Right ventricle myocardium inferior (tissue), 1 donor: ENCODE results near the gene TMEM37. TPM values are rescaled to one million over a fixed set of nuclear protein-coding genes. Genes with fewer than 3 reads are reported as not detected.
A peak's percentile ranks its signal among the peaks of the same experiment; 100 is the strongest.

Experiments used
- ATAC-seq: fragments of 200-7000 bp; cut with Tn5 transposase; one replicate; pipeline ENCODE4 v1.9.1; 2020; ENCODE audit warnings: mild to moderate bottlenecking, moderate library complexity
- DNase-seq: peaks from one replicate; pipeline ENCODE4 v3.0.0; 2021; ENCODE audit errors: missing footprints
- intact Hi-C: fragments of 100-400 bp; cut with DNase I; formaldehyde crosslinking; loops from one replicate; pipeline ENCODE4 v1.11.0; 2022
- total RNA-seq: library from RNA; stranded (reverse); fragmentation: NEBNext Ultra II Directional; extraction: Animal tissue kit (Norgen Biotek cat#: 25700); gene quantifications from one replicate; pipeline ENCODE4 v1.2.1, GENCODE V29; 2021
- donor health status: DM: no; HTN: yes; CAD: no; lungs with severe emphysema.

Gene TMEM37
- total RNA-seq, 1 donor from 2014 or later = 4.5 TPM

GRCh38 chr2:119483896-119484718 is 52.5 kb downstream of the TMEM37 start:
- no peak for ATAC-seq
- intact Hi-C loops = no loop called here
- DNase-seq = no peak

DNA sequence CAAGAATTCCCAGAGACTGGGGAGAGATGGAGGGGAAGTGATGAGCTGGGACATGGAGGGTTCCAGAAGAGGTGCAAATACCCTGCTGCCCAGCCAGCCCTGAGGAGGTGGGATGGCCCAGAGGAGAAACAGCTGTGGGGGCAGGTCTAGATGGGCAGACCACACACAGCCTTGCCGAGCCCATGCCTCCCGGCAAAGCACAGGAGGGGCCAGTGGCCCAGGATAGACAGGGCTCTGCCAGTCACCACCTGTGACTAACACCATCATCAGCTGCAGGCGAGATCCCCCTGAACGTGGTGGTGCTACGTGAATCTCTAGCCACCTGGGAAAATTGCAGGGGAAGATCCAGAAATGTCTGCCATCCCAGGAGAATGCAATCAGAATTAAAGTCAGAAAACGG is 53.2 kb downstream of the TMEM37 start:
- ATAC-seq (no peak), DNase-seq (no peak)
- intact Hi-C loops = loop anchor here (5.0 kb wide), 1 partner anchor 112 kb away; no protein-coding TSS in a partner anchor

GRCh38 chr2:119485336-119486110 is 53.9 kb downstream of the TMEM37 start:
- DNase-seq (peak; percentile 82), ATAC-seq (peak; percentile 86)
- intact Hi-C loops = loop anchor here (5.0 kb wide), 1 partner anchor 112 kb away; no protein-coding TSS in a partner anchor

GRCh38 chr2:119486196-119486827 is 54.7 kb downstream of the TMEM37 start:
- no peak for ATAC-seq
- intact Hi-C loops = loop anchor here (5.0 kb wide), 1 partner anchor 111 kb away; no protein-coding TSS in a partner anchor
- DNase-seq = no peak

GRCh38 chr2:119486886-119487285 is 55.2 kb downstream of the TMEM37 start:
- DNase-seq (no peak), ATAC-seq (no peak)
- intact Hi-C loops = loop anchor here (5.0 kb wide), 1 partner anchor 110 kb away; no protein-coding TSS in a partner anchor

DNA sequence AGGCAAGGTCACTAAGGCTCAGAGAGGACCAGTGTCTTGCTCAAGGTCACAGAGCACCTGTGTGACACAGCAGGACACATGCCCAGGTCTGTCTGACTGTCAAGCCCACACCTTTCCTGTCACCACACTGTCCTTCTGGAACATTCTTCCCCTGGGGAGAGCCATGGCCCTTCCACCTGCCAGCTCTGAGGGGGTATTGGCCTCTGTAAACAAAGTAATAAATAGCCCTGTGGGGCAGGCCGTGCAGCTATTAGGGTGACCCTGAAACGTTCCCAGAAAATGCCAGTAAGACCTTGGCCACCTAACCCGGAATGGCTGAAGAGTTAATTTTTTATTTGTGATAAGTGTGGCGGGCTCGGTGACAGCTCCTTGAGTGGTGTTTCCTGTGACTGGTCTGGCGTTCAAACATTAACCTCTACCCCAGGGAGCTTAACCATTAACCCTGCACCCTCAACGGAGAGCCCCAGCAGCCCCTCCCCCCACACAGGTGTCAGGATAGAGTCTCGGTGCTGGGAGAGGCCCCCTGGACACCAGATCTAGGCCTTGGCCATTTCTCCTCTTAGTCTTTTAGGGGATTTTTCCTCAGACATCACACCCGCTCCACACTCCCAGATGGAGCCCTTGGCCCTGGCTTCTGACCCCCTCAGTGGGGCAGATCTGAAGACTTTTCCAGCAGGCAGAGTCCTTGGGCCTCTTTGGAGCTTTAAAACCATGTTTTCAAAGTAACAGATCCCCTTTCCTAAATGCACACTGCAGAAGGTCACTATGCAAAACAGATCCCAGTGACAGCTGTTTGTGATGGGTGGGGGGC is 56.0 kb downstream of the TMEM37 start:
- intact Hi-C loops = loop anchor here (5.0 kb wide), 1 partner anchor 110 kb away; no protein-coding TSS in a partner anchor
- no peak for ATAC-seq

More for the DNA sequence above, 56.0 kb downstream of the TMEM37 start:
- no peak for DNase-seq

Other genes starting within 250 kb of the TMEM37 start
- gene STEAP3, start 208.0 kb upstream of the TMEM37 start, total RNA-seq = 12.9 TPM
- 6.8 TPM for gene C2orf76, start 65.0 kb upstream of the TMEM37 start, total RNA-seq
- gene DBI, start 64.9 kb upstream of the TMEM37 start, total RNA-seq = 299 TPM
- 0.41 TPM for gene SCTR, start 92.6 kb downstream of the TMEM37 start, total RNA-seq
- gene CFAP221, start 112.6 kb downstream of the TMEM37 start, total RNA-seq = 0.51 TPM
- 10.5 TPM for gene TMEM177, start 247.3 kb downstream of the TMEM37 start, total RNA-seq